Upper lobe of left lung (tissue), 4 donors: ENCODE data around the gene ANO2.

Experiments used
- EP300 ChIP-seq, 4 donors: sonication (generic); formaldehyde crosslinking; IDR thresholded peaks; one replicate each; pipeline ENCODE4 v1.5.1; 2017; ENCODE audit warnings: antibody characterized with exemption in 4 of 4, control low read depth in 2 of 4
- POLR2A ChIP-seq, 4 donors: fragments of 450-650 bp; IDR thresholded peaks; one replicate each; pipeline ENCODE4 v1.5.1; 2016 to 2017; ENCODE audit warnings: antibody characterized with exemption in 4 of 4, mild to moderate bottlenecking in 2 of 4
- POLR2AphosphoS5 ChIP-seq, 2 donors: sonication (generic); formaldehyde crosslinking; IDR thresholded peaks; one replicate each; pipeline ENCODE4 v1.5.1; 2017; ENCODE audit warnings: antibody characterized with exemption in 2 of 2
- TF ChIP-seq, protein P1 (sequence below), 6 experiments: fragments of 450-650 bp in 4 of 6; fragments of 200-600 bp in 2 of 6; sonication (generic) in 2 of 6; IDR thresholded peaks; one replicate each; pipeline ENCODE4 v1.5.1; 2016 to 2019; ENCODE audit warnings: antibody characterized with exemption in 6 of 6

DNA sequence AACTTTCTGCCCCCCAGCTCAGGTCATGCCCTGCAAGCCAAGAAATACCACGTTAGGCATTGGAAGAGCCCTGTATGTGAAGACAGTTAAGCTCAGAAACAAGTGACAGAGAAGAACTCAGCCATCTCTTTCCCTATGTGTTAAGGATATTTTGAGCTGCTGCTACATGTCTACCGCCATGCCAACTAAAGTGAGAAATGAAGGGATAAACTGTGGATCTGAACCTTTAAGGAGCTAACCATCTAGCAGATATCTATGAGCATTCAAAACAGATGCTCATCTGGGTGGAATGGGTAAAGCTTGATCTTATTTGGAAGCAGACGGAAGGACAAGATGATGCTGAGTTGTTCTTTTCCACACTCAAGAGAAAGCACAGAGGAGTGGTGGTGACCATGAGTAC, 262.5 kb downstream of the ANO2 start:
- no peak for TF ChIP-seq POLR2A (IDR thresholded peaks at IDR 0.05)
- TF ChIP-seq, protein P1, sequence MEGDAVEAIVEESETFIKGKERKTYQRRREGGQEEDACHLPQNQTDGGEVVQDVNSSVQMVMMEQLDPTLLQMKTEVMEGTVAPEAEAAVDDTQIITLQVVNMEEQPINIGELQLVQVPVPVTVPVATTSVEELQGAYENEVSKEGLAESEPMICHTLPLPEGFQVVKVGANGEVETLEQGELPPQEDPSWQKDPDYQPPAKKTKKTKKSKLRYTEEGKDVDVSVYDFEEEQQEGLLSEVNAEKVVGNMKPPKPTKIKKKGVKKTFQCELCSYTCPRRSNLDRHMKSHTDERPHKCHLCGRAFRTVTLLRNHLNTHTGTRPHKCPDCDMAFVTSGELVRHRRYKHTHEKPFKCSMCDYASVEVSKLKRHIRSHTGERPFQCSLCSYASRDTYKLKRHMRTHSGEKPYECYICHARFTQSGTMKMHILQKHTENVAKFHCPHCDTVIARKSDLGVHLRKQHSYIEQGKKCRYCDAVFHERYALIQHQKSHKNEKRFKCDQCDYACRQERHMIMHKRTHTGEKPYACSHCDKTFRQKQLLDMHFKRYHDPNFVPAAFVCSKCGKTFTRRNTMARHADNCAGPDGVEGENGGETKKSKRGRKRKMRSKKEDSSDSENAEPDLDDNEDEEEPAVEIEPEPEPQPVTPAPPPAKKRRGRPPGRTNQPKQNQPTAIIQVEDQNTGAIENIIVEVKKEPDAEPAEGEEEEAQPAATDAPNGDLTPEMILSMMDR (IDR thresholded peaks at IDR 0.05), result no peak
- no peak for TF ChIP-seq EP300 (IDR thresholded peaks at IDR 0.05)
- TF ChIP-seq POLR2AphosphoS5 (IDR thresholded peaks at IDR 0.05), result no peak
